HG02623 (cell line): ENCODE results near the gene PATJ.
"Not testable (repeated sequence)": the region's sequence is repeated elsewhere in the genome, so short reads cannot be mapped to it uniquely, and the experiment has no call there.

Experiments
- ATAC-seq: cut with Tn5 transposase; IDR thresholded peaks from one replicate; pipeline ENCODE4 v1.9.1; 2021; ENCODE audit warnings: moderate library complexity; ENCODE audit not compliant: unreplicated experiment

PATJ gene

DNA sequence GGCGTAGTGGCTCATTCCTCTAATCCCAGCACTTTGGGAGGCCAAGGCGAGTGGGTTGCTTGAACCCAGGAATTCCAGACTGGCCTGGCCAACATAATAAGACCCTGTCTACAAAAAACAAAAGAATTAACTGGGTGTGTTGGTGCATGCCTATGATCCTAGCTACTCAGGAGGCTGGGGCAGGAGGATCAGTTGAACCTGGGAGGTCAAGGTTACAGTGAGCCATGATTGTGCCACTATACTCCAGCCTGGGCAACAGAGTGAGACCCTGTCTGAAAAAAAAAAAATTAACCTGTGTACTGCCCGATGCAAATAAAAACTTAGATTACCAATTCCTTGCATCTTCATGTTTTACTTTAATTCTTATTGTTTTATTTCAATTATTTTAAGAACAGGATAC lies 193.2 kb downstream of the PATJ start:
- no peak for ATAC-seq

DNA sequence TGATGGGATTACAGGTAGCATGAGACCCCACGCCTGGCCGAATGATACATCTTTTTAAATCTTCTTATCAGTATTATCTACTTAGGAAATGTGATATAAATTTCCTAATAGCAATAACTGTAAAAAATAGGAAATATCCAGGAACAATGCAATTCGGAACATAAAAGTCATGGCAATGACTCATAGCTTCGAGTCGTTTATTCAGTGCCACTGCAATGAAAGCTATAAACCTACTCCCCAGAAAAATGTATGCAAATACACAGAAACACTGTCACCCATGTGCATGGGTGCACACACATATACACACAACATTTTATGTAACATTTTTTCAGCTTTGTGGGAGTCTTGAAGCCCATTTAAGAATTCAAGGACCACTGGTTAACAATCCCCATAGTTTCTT lies 194.6 kb downstream of the PATJ start:
- no peak for ATAC-seq

DNA sequence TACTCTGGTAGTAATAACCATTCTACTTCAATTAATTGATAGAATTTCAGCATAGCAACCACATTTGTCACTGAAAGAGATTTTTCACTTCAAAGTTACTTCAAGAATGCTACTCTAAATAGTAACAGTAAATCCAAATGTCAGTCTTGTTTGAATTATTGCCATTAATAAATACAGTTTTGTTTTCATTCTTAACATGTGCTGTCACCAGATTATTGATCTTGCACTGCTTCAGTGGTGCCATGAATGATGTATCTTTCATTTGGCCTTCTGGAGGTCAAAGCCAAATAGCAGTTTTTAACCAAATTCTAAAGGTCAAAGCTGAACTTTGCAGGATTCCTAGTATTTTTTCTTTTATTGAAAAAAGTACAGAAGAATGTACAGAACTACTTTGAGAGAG lies 199.5 kb downstream of the PATJ start:
- ATAC-seq = no peak

DNA sequence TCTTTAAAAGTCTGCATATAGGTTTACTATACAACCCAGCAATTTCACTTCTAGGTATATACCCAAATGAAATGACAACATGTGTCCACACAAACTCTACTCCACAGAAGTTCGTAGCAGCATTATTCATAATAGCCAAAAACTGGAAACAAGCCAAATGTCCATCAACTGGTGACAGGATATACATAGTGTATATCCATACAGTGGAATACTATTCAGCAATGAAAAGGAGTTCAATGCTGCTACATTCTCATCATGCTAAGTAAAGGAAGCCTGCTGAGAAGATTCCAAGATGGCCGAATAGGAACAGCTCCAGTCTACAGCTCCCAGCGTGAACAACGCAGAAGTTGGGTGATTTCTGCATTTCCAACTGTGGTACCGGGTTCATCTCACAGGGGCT lies 200.6 kb downstream of the PATJ start:
- ATAC-seq = no peak

DNA sequence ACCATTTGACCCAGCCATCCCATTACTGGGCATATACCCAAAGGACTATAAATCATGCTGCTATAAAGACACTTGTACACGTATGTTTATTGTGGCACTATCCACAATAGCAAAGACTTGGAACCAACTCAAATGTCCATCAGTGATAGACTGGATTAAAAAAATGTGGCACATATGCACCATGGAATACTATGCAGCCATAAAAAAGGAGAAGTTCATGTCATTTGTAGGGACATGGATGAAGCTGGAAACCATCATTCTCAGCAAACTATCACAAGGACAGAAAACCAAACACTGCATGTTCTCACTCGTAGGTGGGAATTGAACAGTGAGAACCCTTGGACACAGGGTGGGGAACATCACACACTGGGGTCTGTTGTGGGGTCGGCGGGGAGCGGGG lies 206.4 kb downstream of the PATJ start:
- not testable (repeated sequence) for ATAC-seq

DNA sequence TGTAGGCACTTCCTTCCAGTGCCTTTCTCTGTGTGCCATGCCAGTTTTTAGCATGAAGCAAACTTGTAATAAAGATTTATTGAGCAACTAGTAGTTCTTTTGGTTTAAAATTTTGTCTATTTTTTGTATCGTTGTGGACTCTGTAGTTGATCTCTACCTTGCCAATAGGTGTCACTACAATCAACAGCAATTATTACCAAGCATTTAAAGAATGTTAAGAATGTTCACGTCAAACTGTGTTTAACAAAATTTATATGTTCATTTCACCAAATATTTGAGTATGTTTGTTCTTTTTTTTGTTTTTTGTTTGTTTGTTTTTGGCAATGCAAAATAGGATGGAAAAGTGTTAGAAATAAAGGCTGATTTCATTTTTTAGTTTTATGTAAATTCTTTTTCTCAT lies 208.1 kb downstream of the PATJ start:
- ATAC-seq = no peak

DNA sequence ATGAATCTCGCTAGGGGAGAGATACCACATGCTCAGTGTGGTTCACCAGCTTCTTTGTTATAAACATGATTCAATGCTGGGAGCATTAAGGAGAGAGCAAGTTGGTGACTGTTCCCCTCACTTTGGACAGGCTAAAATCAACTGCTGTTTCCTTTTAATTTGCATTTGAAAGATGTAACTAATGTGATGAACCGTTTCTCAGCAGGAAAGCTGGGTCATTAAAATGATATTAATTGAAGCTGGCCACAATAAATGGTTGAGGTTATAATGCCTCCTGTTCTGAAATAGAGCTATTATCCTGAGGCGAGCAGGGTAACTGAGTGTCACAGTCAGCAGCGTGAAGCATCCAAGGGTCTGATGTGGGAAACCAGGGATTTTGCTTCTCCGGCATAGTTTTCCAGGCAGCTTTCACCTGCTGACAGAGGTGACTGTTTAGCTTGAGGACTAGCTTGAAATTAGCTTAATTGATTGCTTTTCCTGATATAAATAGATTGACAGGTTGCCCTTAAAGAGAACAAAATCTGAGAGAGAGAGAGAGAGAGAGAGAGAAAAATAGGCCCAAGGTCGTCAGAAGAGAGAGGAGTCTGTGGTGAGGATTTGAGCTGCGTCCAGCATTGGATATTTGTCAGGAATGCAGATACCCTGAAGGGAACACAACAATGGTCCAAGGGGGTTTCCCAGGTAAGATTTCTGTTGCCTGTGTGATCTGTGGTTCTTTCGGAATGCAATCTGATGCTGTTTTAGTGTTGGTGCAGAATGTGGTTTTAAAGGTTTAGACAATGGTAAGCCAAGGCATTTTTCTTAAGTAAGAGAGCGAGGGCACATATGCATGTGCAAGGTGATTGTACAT lies 209.7 kb downstream of the PATJ start:
- no peak for ATAC-seq

DNA sequence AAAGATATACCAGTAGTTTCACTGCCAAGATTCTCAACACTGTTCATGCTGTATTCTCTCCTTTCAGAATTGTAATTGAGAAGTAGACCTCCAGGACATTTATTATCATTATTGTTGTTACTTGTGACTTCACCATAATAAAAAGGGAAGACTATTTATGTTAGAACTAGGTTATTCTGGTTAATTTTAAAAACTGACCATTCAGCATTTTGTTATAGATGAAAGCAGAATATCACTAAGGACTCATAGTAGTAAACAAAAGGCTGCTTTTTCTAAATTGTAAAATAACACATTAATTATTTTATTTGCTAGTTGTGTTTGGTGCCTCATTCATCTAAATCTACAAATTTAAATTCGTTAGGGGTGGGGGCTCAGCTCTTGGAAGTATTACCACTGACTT lies 210.4 kb downstream of the PATJ start:
- no peak for ATAC-seq

DNA sequence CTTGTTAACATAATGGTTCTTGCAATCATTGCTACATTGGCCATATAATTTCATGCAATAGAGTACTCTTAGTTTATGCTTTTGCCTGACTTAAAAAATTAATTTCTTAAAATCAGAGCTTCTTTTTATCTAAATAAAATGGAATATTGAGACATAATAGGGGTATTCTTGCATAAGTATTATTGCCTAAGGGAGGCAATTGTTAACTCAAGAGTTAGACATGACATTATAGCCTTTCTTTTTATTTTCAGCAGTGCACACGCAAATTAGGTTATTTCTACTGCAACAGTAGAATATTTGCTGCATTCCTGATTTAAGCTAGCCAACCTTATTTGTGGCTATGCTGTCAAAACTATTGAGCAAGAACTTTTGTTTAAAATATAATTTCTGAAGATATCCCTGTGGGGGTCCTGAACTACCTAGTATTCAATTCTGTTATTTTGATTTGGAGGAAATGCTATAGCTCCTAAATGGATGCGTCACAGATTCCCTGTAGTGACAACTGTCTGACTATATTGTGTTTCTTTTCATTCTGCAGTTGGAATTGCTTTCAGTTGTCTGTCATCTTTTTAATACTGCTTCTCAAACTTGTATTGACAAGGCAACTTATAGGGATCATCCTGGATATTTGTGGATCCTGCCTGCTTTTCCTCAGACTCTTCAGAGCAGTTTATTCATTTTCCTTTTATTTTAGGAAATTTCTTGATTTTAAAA lies 211.0 kb downstream of the PATJ start:
- no peak for ATAC-seq

DNA sequence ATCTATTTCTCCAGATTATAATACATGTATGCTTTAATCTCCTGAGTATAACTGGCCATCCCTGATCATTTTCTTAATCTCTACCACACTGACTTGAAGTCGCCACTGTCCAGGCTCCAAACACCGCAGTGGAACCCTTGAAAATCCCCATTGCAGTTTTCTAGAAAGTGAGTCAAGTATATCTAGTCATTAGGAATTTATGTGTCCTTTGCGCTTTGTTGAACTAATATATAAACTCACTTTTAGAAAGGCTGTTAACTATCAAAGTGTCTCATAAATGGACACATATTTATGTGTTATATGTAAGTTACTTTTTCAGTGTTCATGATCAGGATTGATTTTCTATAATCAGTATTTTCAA lies 211.5 kb downstream of the PATJ start:
- no peak for ATAC-seq

DNA sequence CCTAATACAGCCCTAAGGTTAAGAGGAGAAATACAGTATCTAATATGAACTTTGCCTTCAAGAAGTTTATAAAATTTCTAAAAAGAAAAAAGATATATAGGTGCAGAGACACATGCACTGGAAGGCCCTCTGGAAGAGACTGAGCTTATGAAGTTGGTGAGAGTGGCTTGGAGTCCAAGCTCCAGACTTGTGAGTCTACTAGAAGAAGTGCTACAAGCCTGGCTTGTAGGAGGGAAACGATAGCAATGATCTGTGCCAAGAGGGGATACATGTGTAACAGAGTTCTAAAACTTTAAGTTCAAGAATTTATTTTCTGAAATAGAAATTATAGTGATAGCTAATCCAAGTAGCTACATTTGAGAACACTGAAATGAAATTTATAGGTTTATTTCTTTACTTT lies 213.0 kb downstream of the PATJ start:
- no peak for ATAC-seq

DNA sequence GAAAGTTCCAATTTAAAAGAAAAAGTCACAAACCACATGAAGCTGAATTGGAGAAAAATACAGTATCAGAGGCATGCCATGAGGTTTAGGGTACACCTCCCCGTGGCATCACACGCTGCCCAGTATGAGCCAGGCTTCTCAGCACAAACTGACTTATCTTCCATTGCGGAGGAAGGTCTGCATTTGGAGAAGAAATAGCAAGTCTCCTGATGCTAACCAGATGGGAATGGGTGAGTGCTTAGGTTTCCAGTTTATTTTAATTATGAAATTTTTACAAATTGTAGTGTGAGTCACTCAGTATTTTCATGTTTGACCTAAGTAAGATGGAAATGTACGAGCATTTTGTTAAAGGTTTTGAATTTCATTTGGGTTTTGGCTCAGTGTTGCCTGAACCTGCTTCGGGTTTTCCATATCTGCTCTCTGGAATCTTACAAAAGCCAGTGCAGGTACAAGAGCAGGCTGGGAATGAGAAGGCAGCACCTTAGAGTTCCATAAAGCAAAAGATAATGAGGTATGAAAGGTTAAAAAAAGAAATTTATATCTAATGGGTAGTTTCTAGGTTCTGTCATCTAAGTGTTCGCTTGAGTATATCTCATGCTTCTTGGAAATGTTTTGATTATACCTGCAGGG lies 213.9 kb downstream of the PATJ start:
- no peak for ATAC-seq

DNA sequence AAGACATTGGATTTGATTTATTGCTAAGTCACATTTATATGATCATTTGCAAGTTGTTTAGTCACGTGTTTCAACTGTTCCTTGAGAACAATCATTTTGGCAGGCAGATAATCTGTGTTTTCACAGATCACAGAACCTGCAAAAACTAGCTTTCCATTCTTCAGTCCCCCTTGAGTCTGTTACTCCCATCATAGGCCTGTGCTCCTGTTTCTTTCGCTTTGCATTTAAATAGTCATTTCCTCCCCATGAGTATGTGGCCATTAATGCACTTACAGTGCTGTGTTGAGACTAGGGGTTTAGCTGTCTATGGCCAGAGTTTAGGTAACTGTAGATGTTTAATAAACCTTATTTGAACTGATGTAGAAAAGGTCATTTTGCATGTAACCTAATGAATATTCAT lies 214.5 kb downstream of the PATJ start:
- ATAC-seq = no peak

DNA sequence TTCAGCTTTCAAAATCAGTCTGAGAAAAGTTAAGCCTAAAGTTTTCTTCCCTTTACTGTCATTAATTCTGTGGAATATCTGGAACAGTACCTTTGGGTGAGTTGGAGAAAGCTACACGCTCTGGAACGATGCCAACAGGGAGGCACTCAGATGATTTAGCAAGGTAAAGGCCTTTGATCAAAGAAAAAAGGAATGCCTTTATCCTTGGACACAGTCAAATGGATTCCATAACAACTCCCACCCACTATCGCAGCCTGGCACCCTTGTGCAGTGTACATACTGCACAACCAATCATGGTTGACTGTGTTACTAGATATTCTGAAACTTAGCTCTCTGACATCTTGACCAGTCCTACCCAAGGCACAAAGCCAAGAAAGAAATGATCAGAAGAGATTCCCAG lies 218.7 kb downstream of the PATJ start:
- ATAC-seq = no peak

DNA sequence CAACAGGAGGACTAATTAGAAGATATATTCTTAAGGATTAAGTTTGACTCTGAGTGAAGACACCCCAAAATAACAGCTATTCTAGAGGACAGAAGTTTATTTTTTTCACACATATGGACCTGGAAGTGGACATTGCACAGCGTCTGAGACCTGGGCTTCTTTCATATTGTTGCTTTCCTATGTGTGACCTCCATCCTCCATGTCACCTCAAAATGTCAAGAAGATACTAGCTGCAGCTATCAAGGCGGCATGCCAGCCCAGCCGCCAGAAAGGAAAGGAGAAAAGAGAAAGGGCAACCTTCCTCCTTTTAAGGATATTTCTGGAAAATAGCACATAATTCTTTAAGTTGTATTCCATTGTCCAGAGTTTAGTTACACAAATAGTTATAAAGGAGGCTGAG lies 220.4 kb downstream of the PATJ start:
- no peak for ATAC-seq

DNA sequence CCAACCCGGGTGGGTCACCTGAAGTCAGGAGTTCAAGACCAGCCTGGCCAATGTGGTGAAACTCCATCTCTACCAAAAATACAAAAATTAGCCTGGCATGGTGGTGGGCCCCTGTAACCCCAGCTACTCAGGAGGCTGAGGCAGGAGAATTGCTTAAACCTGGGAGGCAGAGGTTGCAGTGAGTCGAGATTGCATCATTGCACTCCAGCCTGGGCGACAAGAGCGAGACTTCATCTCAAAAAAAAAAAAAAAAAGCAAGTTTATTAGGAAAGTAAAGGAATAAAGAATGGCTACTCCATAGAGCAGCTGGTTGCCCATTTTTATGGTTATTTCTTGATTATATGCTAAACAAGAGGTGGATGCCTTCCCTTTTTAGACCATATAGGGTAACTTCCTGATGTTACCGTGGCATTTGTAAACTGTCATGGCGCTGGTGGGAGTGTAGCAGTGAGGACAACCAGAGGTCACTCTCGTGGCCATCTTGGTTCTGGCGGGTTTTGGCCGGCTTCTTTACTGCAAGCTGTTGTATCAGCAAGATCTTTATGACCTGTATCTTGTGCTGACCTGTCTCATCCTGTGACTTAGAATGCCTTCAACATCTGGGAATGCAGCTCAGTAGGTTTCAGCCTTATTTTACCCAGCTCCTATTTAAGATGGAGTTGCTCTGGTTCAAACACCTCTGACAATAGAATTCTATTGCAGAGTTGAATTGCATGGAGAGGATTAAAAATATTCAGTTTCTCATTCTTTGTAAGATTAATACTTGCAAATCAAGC lies 224.4 kb downstream of the PATJ start:
- not testable (repeated sequence) for ATAC-seq

DNA sequence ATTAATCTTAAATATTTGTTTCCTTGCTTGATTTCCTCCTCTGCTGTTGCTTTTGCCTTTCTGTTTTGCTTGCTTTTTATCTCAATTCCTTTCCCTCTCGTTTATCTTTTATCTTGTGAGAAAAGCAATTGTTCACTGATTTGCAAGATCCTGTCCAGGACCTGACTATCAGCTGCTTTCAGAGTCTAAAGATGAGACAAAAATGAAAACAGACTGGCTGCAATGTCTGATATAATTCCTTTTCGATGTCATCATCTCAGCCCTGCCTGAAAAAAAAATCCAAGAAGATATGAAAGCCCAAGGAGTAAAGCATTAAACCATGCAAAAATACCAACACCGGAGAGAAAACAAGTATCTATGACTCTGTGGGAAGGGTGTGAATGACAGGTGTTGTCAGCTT lies 225.5 kb downstream of the PATJ start:
- ATAC-seq = no peak

DNA sequence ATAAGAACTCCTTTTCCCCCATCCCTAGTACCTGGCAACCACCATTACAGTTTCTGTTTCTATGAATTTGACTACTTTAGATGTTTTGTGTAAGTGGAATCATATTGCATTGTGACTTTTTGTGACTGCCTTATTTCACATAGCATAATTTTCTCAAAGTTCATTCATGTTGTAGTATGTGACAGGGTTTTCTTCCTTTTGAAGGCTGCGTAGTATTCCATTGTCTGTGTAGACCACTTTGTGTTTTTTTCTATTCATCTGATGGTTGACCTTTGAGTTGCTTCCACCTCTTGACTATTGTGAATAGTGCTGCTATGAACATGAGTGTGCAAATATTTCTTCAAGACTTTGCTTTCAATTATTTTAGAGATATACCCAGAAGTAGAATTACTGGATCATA lies 226.6 kb downstream of the PATJ start:
- ATAC-seq = no peak

DNA sequence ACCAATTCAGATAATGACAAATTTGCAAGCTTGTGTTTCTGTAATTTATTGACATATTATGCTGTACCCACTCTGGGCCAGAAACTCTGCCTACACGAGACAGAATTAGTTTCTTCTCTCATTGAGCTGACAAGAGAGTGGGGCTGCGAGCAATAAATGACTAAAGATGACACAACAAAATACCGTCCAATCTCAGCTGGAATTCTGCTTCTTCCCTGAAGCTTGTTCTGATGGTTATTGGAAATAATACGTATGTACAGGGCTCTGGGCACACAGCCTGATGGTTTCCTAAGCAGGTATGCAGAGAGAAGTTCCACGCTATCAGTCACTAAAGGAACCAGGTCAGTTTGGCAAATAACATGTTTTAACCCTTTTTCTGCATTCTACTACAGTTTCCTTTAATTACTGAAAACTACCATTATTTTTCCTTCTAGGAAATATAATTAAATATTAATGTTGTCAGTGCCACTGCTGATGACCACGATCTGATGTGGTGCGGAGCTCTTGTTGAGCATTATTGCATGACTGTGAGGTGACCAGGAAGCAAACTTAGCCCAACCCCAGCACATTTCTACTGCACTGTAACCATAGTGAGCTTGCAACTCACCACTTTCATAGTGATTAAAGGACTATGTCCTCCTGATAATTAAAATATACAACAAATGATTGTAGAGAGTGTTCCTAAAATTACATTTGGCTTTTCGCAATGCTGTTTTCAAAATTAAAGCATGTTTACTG lies 231.0 kb downstream of the PATJ start:
- ATAC-seq = no peak

DNA sequence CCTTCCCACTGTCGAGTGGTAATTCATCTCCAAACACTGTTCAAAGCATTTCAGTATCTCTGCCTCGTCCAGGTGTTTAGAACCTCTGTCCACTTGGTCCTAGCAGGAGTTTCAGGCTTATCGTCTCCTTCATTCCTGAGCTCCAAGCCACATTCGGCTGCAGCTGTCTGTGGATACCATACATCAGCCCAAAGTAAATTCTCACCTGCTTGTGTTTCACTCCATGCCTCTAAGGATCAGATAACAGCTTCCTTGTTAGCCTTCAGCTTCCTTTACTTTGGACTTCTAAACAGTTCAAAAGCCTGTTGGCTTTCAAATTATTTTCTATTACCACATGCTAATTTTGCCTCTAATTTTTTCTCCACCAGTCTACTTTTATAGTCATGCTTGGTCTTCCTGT lies 233.4 kb downstream of the PATJ start:
- ATAC-seq = no peak

DNA sequence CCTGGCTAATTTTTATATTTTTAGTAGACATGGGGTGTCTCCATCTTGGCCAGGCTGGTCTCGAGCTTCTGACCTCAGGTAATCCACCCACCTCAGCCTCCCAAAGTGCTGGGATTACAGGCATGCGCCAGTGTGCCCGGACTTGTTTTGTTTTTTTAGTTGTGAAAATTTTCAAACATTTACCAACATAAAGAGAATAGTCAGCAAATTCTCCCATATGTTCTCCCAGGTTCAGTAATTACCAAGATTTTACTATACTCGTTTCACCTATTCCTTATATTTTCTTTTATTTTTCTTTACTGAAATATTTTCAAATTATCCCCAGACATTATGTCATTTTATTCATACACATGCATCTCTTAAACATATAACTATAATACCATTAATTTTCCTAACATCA lies 234.3 kb downstream of the PATJ start:
- no peak for ATAC-seq
